ENCODE measurements around the gene HS3ST2. TPM values are rescaled to one million over a fixed set of nuclear protein-coding genes. Genes with fewer than 3 reads are reported as not detected.

Gene HS3ST2
- total RNA-seq, 1 experiment from 2014 or later = not detected

- POLR2A ChIA-PET = no interaction called here
- Histone ChIP-seq H3K4me3 (ENCODE audit: low read depth, low read length) (no peak overlapping the region), H3K27me3 (replicated peaks; ENCODE audit: control insufficient read depth, insufficient read depth, low read length) (peaks cover 2% of the 10 kb centered on the region), H3K4me1 (no peaks in the 10 kb centered on the region), H3K9me3 (no peaks in the 10 kb centered on the region), H3K36me3 (ENCODE audit: control insufficient read depth, insufficient read depth, low read length) (no peaks in the 10 kb centered on the region)
- Mint-ChIP-seq H3K27me3 (ENCODE audit: insufficient read depth, unreplicated experiment) (peaks cover 15% of the 10 kb centered on the region), H3K9me3 (ENCODE audit: unreplicated experiment) (no peaks in the 10 kb centered on the region), H3K27ac (ENCODE audit: unreplicated experiment) (no peak overlapping the region), H3K4me1 (ENCODE audit: low read depth, unreplicated experiment) (no peaks in the 10 kb centered on the region), H3K4me3 (ENCODE audit: unreplicated experiment) (no peak overlapping the region), H3K36me3 (ENCODE audit: insufficient read depth, unreplicated experiment) (no peaks in the 10 kb centered on the region)
- BruUV-seq (replicated peaks) = no TSS peak
- TF ChIP-seq CTCF (IDR thresholded peaks at IDR 0.05; ENCODE audit: insufficient read depth in 1 of 2, low read depth in 1 of 2, low read length in 1 of 2, severe bottlenecking in 1 of 2, unreplicated experiment in 1 of 2) = no peak
- intact Hi-C loops (cut with micrococcal nuclease; ENCODE audit: unreplicated experiment) = no loop called here
- DNase-seq = no peak
- CTCF ChIA-PET = no interaction called here
Measured at GRCh38 chr16:22933173-22933572, 119.2 kb downstream of the HS3ST2 start.

- Histone ChIP-seq H3K4me1 (no peaks in the 10 kb centered on the region), H3K4me3 (ENCODE audit: low read depth, low read length) (no peak overlapping the region), H3K9me3 (no peaks in the 10 kb centered on the region), H3K27me3 (replicated peaks; ENCODE audit: control insufficient read depth, insufficient read depth, low read length) (peaks cover 2% of the 10 kb centered on the region), H3K36me3 (ENCODE audit: control insufficient read depth, insufficient read depth, low read length) (no peaks in the 10 kb centered on the region)
- H3K4me1 Mint-ChIP-seq (ENCODE audit: low read depth, unreplicated experiment) = no peaks in the 10 kb centered on the region
- CTCF ChIA-PET = no interaction called here
- POLR2A ChIA-PET = no interaction called here
- H3K27ac Mint-ChIP-seq (ENCODE audit: unreplicated experiment) = no peak overlapping the region
- no TSS peak for BruUV-seq (replicated peaks)
- H3K36me3 Mint-ChIP-seq (ENCODE audit: insufficient read depth, unreplicated experiment) = no peaks in the 10 kb centered on the region
- peaks cover 8% of the 10 kb centered on the region for H3K9me3 Mint-ChIP-seq (ENCODE audit: unreplicated experiment)
- H3K27me3 Mint-ChIP-seq (ENCODE audit: insufficient read depth, unreplicated experiment) = peaks cover 18% of the 10 kb centered on the region
- intact Hi-C loops (cut with micrococcal nuclease; ENCODE audit: unreplicated experiment) = no loop called here
- TF ChIP-seq CTCF (IDR thresholded peaks at IDR 0.05; ENCODE audit: insufficient read depth in 1 of 2, low read depth in 1 of 2, low read length in 1 of 2, severe bottlenecking in 1 of 2, unreplicated experiment in 1 of 2) = no peak
- DNase-seq = no peak
- no peak overlapping the region for H3K4me3 Mint-ChIP-seq (ENCODE audit: unreplicated experiment)
Measured at GRCh38 chr16:22934786-22935185, 120.8 kb downstream of the HS3ST2 start.

- H3K4me1 Mint-ChIP-seq (ENCODE audit: low read depth, unreplicated experiment) = no peaks in the 10 kb centered on the region
- DNase-seq = no peak
- H3K4me3 Mint-ChIP-seq (ENCODE audit: unreplicated experiment) = no peak overlapping the region
- Histone ChIP-seq H3K9me3 (no peaks in the 10 kb centered on the region), H3K4me3 (ENCODE audit: low read depth, low read length) (no peak overlapping the region), H3K36me3 (ENCODE audit: control insufficient read depth, insufficient read depth, low read length) (no peaks in the 10 kb centered on the region), H3K4me1 (no peaks in the 10 kb centered on the region), H3K27me3 (replicated peaks; ENCODE audit: control insufficient read depth, insufficient read depth, low read length) (peaks cover 2% of the 10 kb centered on the region)
- no peak for TF ChIP-seq CTCF (IDR thresholded peaks at IDR 0.05; ENCODE audit: insufficient read depth in 1 of 2, low read depth in 1 of 2, low read length in 1 of 2, severe bottlenecking in 1 of 2, unreplicated experiment in 1 of 2)
- BruUV-seq (replicated peaks) = no TSS peak
- H3K27me3 Mint-ChIP-seq (ENCODE audit: insufficient read depth, unreplicated experiment) = peaks cover 14% of the 10 kb centered on the region
- POLR2A ChIA-PET = no interaction called here
- intact Hi-C loops (cut with micrococcal nuclease; ENCODE audit: unreplicated experiment) = no loop called here
- CTCF ChIA-PET = no interaction called here
- H3K36me3 Mint-ChIP-seq (ENCODE audit: insufficient read depth, unreplicated experiment) = no peaks in the 10 kb centered on the region
- peaks cover 16% of the 10 kb centered on the region for H3K9me3 Mint-ChIP-seq (ENCODE audit: unreplicated experiment)
- H3K27ac Mint-ChIP-seq (ENCODE audit: unreplicated experiment) = no peak overlapping the region
Measured at GRCh38 chr16:22937169-22937568, 123.2 kb downstream of the HS3ST2 start.

Data from Caco-2 (cell line).